ENCODE measurements around the gene IGSF22. TPM values are rescaled to one million over a fixed set of nuclear protein-coding genes. Genes with fewer than 3 reads are reported as not detected.
A peak's percentile ranks its signal among the peaks of the same experiment; 100 is the strongest.

IGSF22 gene
- total RNA-seq, 4 donors from 2014 or later = 0.17 to 0.23 TPM; not detected in 2

GRCh38 chr11:18703001-18703763 is 22.8 kb downstream of the IGSF22 start:
- peaks cover 5 to 19% (median 17%) of the 10 kb centered on the region in 4 donors for H3K36me3 ChIP-seq
- H3K4me3 ChIP-seq = no peak overlapping the region
- 80% methylated on average over 1 of the region's 2 CpGs for WGBS
- H3K4me1 ChIP-seq = peaks cover 32 to 48% (median 43%) of the 10 kb centered on the region in 4 donors
- intact Hi-C loops (cut with DNase I) = no loop called here
- H3K9me3 ChIP-seq = no peaks in the 10 kb centered on the region
- no peak overlapping the region for H3K27ac ChIP-seq (replicated peaks in 1 of 4)
- no peak for DNase-seq (ENCODE audit: extremely low spot score)
- TF ChIP-seq POLR2A (IDR thresholded peaks at IDR 0.05; ENCODE audit: low read depth) = no peak
- TF ChIP-seq EP300 (IDR thresholded peaks at IDR 0.05) = no peak
- no peak for TF ChIP-seq CTCF (IDR thresholded peaks at IDR 0.05)
- no peak for TF ChIP-seq POLR2AphosphoS5 (IDR thresholded peaks at IDR 0.05)
- no peaks in the 10 kb centered on the region for H3K27me3 ChIP-seq

GRCh38 chr11:18701614-18702216 is 24.3 kb downstream of the IGSF22 start:
- 96% methylated on average over 7 of the region's 17 CpGs for WGBS
- H3K9me3 ChIP-seq = no peaks in the 10 kb centered on the region
- DNase-seq (ENCODE audit: extremely low spot score) = no peak
- H3K36me3 ChIP-seq = peaks cover 5 to 19% (median 17%) of the 10 kb centered on the region in 4 donors
- H3K4me3 ChIP-seq = no peak overlapping the region
- peaks cover 32 to 48% (median 44%) of the 10 kb centered on the region in 4 donors for H3K4me1 ChIP-seq
- no peaks in the 10 kb centered on the region for H3K27me3 ChIP-seq
- intact Hi-C loops (cut with DNase I) = no loop called here
- H3K27ac ChIP-seq (replicated peaks in 1 of 4) = no peak overlapping the region
- TF ChIP-seq POLR2A (IDR thresholded peaks at IDR 0.05; ENCODE audit: low read depth) (no peak), CTCF (IDR thresholded peaks at IDR 0.05) (no peak), POLR2AphosphoS5 (IDR thresholded peaks at IDR 0.05) (no peak)

GRCh38 chr11:18700872-18701271 is 25.1 kb downstream of the IGSF22 start:
- Histone ChIP-seq H3K4me3 (no peak overlapping the region), H3K27ac (replicated peaks in 1 of 4) (no peak overlapping the region), H3K27me3 (no peaks in the 10 kb centered on the region), H3K4me1 (peaks cover 28 to 40% (median 37%) of the 10 kb centered on the region in 4 donors), H3K9me3 (no peaks in the 10 kb centered on the region), H3K36me3 (peaks cover 5 to 19% (median 17%) of the 10 kb centered on the region in 4 donors)
- no peak for DNase-seq (ENCODE audit: extremely low spot score)
- TF ChIP-seq EP300 (IDR thresholded peaks at IDR 0.05) (no peak), POLR2AphosphoS5 (IDR thresholded peaks at IDR 0.05) (no peak), POLR2A (IDR thresholded peaks at IDR 0.05; ENCODE audit: low read depth) (no peak), CTCF (IDR thresholded peaks at IDR 0.05) (no peak)
- WGBS = 97% methylated on average over 7 of the region's 7 CpGs
- intact Hi-C loops (cut with DNase I) = no loop called here

- TF ChIP-seq EP300 (IDR thresholded peaks at IDR 0.05) = no peak
- TF ChIP-seq CTCF (IDR thresholded peaks at IDR 0.05) = no peak
- TF ChIP-seq POLR2A (IDR thresholded peaks at IDR 0.05; ENCODE audit: low read depth) = no peak
- no peak for TF ChIP-seq POLR2AphosphoS5 (IDR thresholded peaks at IDR 0.05)
- H3K4me3 ChIP-seq = no peak overlapping the region
- H3K4me1 ChIP-seq = peaks cover 23 to 36% (median 32%) of the 10 kb centered on the region in 4 donors
- no peaks in the 10 kb centered on the region for H3K9me3 ChIP-seq
- H3K36me3 ChIP-seq = peaks cover 5 to 19% (median 17%) of the 10 kb centered on the region in 4 donors
- H3K27ac ChIP-seq (replicated peaks in 1 of 4) = peak overlapping the region in 1 of 4 donors; percentile 11
- H3K27me3 ChIP-seq = no peaks in the 10 kb centered on the region
- no peak for DNase-seq (ENCODE audit: extremely low spot score)
- intact Hi-C loops (cut with DNase I) = no loop called here
- WGBS = 100% methylated on average over 1 of the region's 1 CpG
Measured at GRCh38 chr11:18700375-18700774, 25.6 kb downstream of the IGSF22 start.
